HEK293 (cell line): ENCODE results near the gene EEF1AKMT3.

Experiments
- CTCF ChIA-PET: fragments of 350-600 bp; formaldehyde crosslinking; extraction: SDS; loops from one replicate; lab custom pipeline; 2021; ENCODE audit warnings: antibody characterized with exemption; lab: Yijun Ruan, JAX
- POLR2A ChIA-PET: fragments of 300-600 bp; formaldehyde crosslinking; extraction: SDS; loops from one replicate; lab custom pipeline; 2020; ENCODE audit warnings: antibody characterized with exemption, inconsistent platforms; lab: Yijun Ruan, JAX
- H3K27ac ChIP-seq: fragments of 200-500 bp; sonication (Bioruptor generic); 2 replicates; pipeline ENCODE4 v1.5.1; 2014; ENCODE audit warnings: low read depth, low read length, control low read depth, inconsistent platforms; ENCODE audit errors: extremely low read depth
- H3K36me3 ChIP-seq, 2 experiments: fragments of 200-500 bp in 1 of 2; sonication (Bioruptor generic) in 1 of 2; 1 replicate in 1 of 2; 2 replicates in 1 of 2; pipeline ENCODE4 v1.5.1; 2014 to 2017; ENCODE audit warnings: inconsistent platforms in 2 of 2, low read length in 2 of 2; ENCODE audit not compliant: control insufficient read depth in 2 of 2, insufficient read depth in 1 of 2
- H3K4me1 ChIP-seq: fragments of 200-500 bp; sonication (Bioruptor generic); 2 replicates; pipeline ENCODE4 v1.5.1; 2014; ENCODE audit warnings: mild to moderate bottlenecking, low read length, inconsistent platforms; ENCODE audit not compliant: control insufficient read depth, insufficient read depth
- H3K4me3 ChIP-seq: 2 replicates; pipeline ENCODE4 v1.5.1; 2011; ENCODE audit warnings: low read depth, mild to moderate bottlenecking, control low read depth, low read length, moderate library complexity
- H3K9me3 ChIP-seq: fragments of 200-500 bp; sonication (Bioruptor generic); 2 replicates; pipeline ENCODE4 v1.5.1; 2014; ENCODE audit warnings: low read depth, low read length, inconsistent platforms; ENCODE audit not compliant: control insufficient read depth, insufficient read depth
- CTCF ChIP-seq: fragments of 450-650 bp; formaldehyde crosslinking; IDR thresholded peaks from 2 replicates; pipeline ENCODE4 v1.5.1; 2016; ENCODE audit warnings: missing biosample characterization, missing genetic modification characterization
- GLI4 ChIP-seq: fragments of 450-650 bp; formaldehyde crosslinking; IDR thresholded peaks from 2 replicates; pipeline ENCODE4 v1.5.1; 2016; ENCODE audit warnings: missing biosample characterization, missing genetic modification characterization
- KLF7 ChIP-seq: fragments of 450-650 bp; formaldehyde crosslinking; IDR thresholded peaks from 2 replicates; pipeline ENCODE4 v1.5.1; 2016; ENCODE audit warnings: missing biosample characterization, missing genetic modification characterization, borderline replicate concordance
- PRDM2 ChIP-seq: fragments of 450-650 bp; formaldehyde crosslinking; IDR thresholded peaks from 2 replicates; pipeline ENCODE4 v1.5.1; 2016; ENCODE audit warnings: missing biosample characterization, missing genetic modification characterization, borderline replicate concordance
- SCRT2 ChIP-seq: fragments of 450-650 bp; formaldehyde crosslinking; IDR thresholded peaks from 2 replicates; pipeline ENCODE4 v1.5.1; 2016; ENCODE audit warnings: missing biosample characterization, missing genetic modification characterization
- ZNF121 ChIP-seq: fragments of 450-650 bp; formaldehyde crosslinking; IDR thresholded peaks from 2 replicates; pipeline ENCODE4 v1.5.1; 2016; ENCODE audit warnings: missing biosample characterization, missing genetic modification characterization
- ZNF132 ChIP-seq: fragments of 450-650 bp; formaldehyde crosslinking; IDR thresholded peaks from 2 replicates; pipeline ENCODE4 v1.5.1; 2017; ENCODE audit warnings: missing biosample characterization, missing genetic modification characterization, borderline replicate concordance
- ZNF16 ChIP-seq: fragments of 450-650 bp; formaldehyde crosslinking; IDR thresholded peaks from 2 replicates; pipeline ENCODE4 v1.5.1; 2016; ENCODE audit warnings: low read depth, missing biosample characterization, missing genetic modification characterization
- ZNF24 ChIP-seq: fragments of 450-650 bp; formaldehyde crosslinking; IDR thresholded peaks from 2 replicates; pipeline ENCODE4 v1.5.1; 2016; ENCODE audit warnings: missing biosample characterization, missing genetic modification characterization
- ZNF362 ChIP-seq: fragments of 450-650 bp; formaldehyde crosslinking; IDR thresholded peaks from 2 replicates; pipeline ENCODE4 v1.5.1; 2016; ENCODE audit warnings: missing biosample characterization, missing genetic modification characterization
- ZNF792 ChIP-seq: fragments of 450-650 bp; formaldehyde crosslinking; IDR thresholded peaks from 2 replicates; pipeline ENCODE4 v1.5.1; 2016; ENCODE audit warnings: missing biosample characterization, missing genetic modification characterization
- TF ChIP-seq, protein P1 (sequence below): fragments of 450-650 bp; formaldehyde crosslinking; IDR thresholded peaks from 2 replicates; pipeline ENCODE4 v1.5.1; 2016; ENCODE audit warnings: missing biosample characterization, missing genetic modification characterization
- TF ChIP-seq, protein P2 (sequence below): fragments of 450-650 bp; IDR thresholded peaks from 2 replicates; pipeline ENCODE4 v1.5.1; 2018; ENCODE audit warnings: missing biosample characterization, missing genetic modification characterization
- TF ChIP-seq, protein P3 (sequence below): fragments of 450-650 bp; formaldehyde crosslinking; IDR thresholded peaks from 2 replicates; pipeline ENCODE4 v1.5.1; 2016; ENCODE audit warnings: missing biosample characterization, missing genetic modification characterization

EEF1AKMT3 gene

GRCh38 chr12:57777911-57778310 lies 5.5 kb downstream of the EEF1AKMT3 start:
- H3K4me3 ChIP-seq: no peak overlapping the region
- POLR2A ChIA-PET: interaction anchor here (1.0 kb wide), 1 partner anchor 17 kb away, joined by 3 read pairs; no protein-coding TSS in a partner anchor
- no peaks in the 10 kb centered on the region for H3K9me3 ChIP-seq
- peaks cover 5 to 30% of the 10 kb centered on the region in 2 experiments; a peak in 2 of 3 replicates for H3K36me3 ChIP-seq
- 0 out of 2 replicates have a peak, but pooled peaks cover 3% of the 10 kb centered on the region for H3K4me1 ChIP-seq
- CTCF ChIA-PET: interaction anchor here (0.6 to 1.0 kb wide), 3 partner anchors 11 to 38 kb away, joined by 3 to 4 read pairs (median 3); no protein-coding TSS in a partner anchor
- no peak overlapping the region for H3K27ac ChIP-seq
- no peak for TF ChIP-seq GLI4 (tag by site-specific recombination)
- 0 out of 2 replicates have a peak, but pooled peaks have one; percentile 36 for TF ChIP-seq SCRT2 (tag by site-specific recombination)

GRCh38 chr12:57779736-57780135 lies 7.3 kb downstream of the EEF1AKMT3 start:
- TF ChIP-seq ZNF362: no peak
- TF ChIP-seq ZNF132 (tag by site-specific recombination): no peak
- no peak for TF ChIP-seq ZNF16 (tag by site-specific recombination)
- no peak for TF ChIP-seq SCRT2 (tag by site-specific recombination)
- TF ChIP-seq ZNF792 (tag by site-specific recombination): no peak
- no peak for TF ChIP-seq PRDM2 (tag by site-specific recombination)
- TF ChIP-seq, protein P1, sequence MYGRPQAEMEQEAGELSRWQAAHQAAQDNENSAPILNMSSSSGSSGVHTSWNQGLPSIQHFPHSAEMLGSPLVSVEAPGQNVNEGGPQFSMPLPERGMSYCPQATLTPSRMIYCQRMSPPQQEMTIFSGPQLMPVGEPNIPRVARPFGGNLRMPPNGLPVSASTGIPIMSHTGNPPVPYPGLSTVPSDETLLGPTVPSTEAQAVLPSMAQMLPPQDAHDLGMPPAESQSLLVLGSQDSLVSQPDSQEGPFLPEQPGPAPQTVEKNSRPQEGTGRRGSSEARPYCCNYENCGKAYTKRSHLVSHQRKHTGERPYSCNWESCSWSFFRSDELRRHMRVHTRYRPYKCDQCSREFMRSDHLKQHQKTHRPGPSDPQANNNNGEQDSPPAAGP: no peak
- no peak for TF ChIP-seq KLF7 (tag by site-specific recombination)
- TF ChIP-seq ZNF24: no peak
- TF ChIP-seq, protein P2, sequence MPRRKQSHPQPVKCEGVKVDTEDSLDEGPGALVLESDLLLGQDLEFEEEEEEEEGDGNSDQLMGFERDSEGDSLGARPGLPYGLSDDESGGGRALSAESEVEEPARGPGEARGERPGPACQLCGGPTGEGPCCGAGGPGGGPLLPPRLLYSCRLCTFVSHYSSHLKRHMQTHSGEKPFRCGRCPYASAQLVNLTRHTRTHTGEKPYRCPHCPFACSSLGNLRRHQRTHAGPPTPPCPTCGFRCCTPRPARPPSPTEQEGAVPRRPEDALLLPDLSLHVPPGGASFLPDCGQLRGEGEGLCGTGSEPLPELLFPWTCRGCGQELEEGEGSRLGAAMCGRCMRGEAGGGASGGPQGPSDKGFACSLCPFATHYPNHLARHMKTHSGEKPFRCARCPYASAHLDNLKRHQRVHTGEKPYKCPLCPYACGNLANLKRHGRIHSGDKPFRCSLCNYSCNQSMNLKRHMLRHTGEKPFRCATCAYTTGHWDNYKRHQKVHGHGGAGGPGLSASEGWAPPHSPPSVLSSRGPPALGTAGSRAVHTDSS (tag by site-specific recombination): no peak
- no peak for TF ChIP-seq ZNF121
- TF ChIP-seq CTCF (tag by site-specific recombination): no peak
- TF ChIP-seq, protein P3, sequence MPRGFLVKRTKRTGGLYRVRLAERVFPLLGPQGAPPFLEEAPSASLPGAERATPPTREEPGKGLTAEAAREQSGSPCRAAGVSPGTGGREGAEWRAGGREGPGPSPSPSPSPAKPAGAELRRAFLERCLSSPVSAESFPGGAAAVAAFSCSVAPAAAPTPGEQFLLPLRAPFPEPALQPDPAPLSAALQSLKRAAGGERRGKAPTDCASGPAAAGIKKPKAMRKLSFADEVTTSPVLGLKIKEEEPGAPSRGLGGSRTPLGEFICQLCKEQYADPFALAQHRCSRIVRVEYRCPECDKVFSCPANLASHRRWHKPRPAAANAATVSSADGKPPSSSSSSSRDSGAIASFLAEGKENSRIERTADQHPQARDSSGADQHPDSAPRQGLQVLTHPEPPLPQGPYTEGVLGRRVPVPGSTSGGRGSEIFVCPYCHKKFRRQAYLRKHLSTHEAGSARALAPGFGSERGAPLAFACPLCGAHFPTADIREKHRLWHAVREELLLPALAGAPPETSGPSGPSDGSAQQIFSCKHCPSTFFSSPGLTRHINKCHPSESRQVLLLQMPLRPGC (tag by site-specific recombination): no peak
- H3K4me1 ChIP-seq: no peaks in the 10 kb centered on the region
- H3K27ac ChIP-seq: no peak overlapping the region
- POLR2A ChIA-PET: interaction anchor here (1.2 kb wide), 1 partner anchor 15 kb away, joined by 3 read pairs; no protein-coding TSS in a partner anchor
- peaks cover 8 to 34% of the 10 kb centered on the region in 2 experiments; a peak in 2 of 3 replicates for H3K36me3 ChIP-seq
- no peaks in the 10 kb centered on the region for H3K9me3 ChIP-seq
- H3K4me3 ChIP-seq: no peak overlapping the region
- CTCF ChIA-PET: interaction anchor here (1.2 to 2.9 kb wide), 2 partner anchors 20 to 23 kb away, joined by 5 to 17 read pairs; no protein-coding TSS in a partner anchor
